ENCODE data around the gene GAS7. TPM values are rescaled to one million over a fixed set of nuclear protein-coding genes. Genes with fewer than 3 reads are reported as not detected.

Gene GAS7
- total RNA-seq, 2 donors from 2014 or later: 10.3 to 144 TPM

DNA sequence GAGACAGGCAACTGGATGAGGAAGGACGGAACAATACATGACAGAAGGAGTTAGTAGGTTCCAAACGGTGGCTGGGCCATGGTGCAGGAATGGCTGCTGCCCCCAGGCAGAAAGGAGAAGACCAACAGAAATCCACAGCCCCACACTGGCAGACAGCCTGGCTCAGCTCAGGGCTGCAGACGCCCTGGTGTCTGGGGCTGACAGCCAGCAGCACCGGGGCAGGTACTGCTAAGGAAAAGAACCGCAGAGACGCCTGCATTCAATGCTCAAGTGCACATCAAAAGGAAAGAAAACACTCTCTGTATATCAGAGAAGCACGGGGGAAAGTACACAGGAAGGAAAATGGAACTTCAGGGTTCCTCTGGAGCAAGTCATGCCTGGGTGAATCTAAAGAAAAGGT, 53.4 kb downstream of the GAS7 start:
- no peaks in the 10 kb centered on the region for H3K36me3 ChIP-seq
- H3K4me1 ChIP-seq (replicated peaks): no peaks in the 10 kb centered on the region
- no peak overlapping the region for H3K4me3 ChIP-seq
- no peaks in the 10 kb centered on the region for H3K9me3 ChIP-seq
- DNase-seq (ENCODE audit: low spot score): no peak
- TF ChIP-seq CTCF (IDR thresholded peaks at IDR 0.05) (no peak), POLR2AphosphoS5 (IDR thresholded peaks at IDR 0.05) (no peak), POLR2A (IDR thresholded peaks at IDR 0.05) (no peak)
- 38% methylated on average over 7 of the region's 7 CpGs for WGBS
- H3K27ac ChIP-seq: no peak overlapping the region
- H3K27me3 ChIP-seq (replicated peaks; ENCODE audit: insufficient read depth): no peaks in the 10 kb centered on the region
- intact Hi-C loops (cut with DNase I): no loop called here

- Histone ChIP-seq H3K27me3 (replicated peaks; ENCODE audit: insufficient read depth) (no peaks in the 10 kb centered on the region), H3K27ac (no peak overlapping the region), H3K4me1 (replicated peaks) (no peaks in the 10 kb centered on the region), H3K36me3 (no peaks in the 10 kb centered on the region), H3K9me3 (no peaks in the 10 kb centered on the region), H3K4me3 (no peak overlapping the region)
- DNase-seq (ENCODE audit: low spot score): no peak
- TF ChIP-seq POLR2A (IDR thresholded peaks at IDR 0.05) (no peak), POLR2AphosphoS5 (IDR thresholded peaks at IDR 0.05) (no peak), CTCF (IDR thresholded peaks at IDR 0.05) (no peak)
- intact Hi-C loops (cut with DNase I): no loop called here
- WGBS: 97% methylated on average over 6 of the region's 6 CpGs
Observed at GRCh38 chr17:10144456-10144855, 54.0 kb downstream of the GAS7 start.

- 97% methylated on average over 2 of the region's 2 CpGs for WGBS
- DNase-seq (ENCODE audit: low spot score): no peak
- Histone ChIP-seq H3K27me3 (replicated peaks; ENCODE audit: insufficient read depth) (no peaks in the 10 kb centered on the region), H3K36me3 (no peaks in the 10 kb centered on the region), H3K4me1 (replicated peaks) (no peaks in the 10 kb centered on the region), H3K4me3 (no peak overlapping the region), H3K9me3 (no peaks in the 10 kb centered on the region), H3K27ac (no peak overlapping the region)
- TF ChIP-seq POLR2AphosphoS5 (IDR thresholded peaks at IDR 0.05): no peak
- no peak for TF ChIP-seq CTCF (IDR thresholded peaks at IDR 0.05)
- TF ChIP-seq POLR2A (IDR thresholded peaks at IDR 0.05): no peak
- intact Hi-C loops (cut with DNase I): no loop called here
Observed at GRCh38 chr17:10141436-10141835, 57.0 kb downstream of the GAS7 start.

- Histone ChIP-seq H3K9me3 (no peaks in the 10 kb centered on the region), H3K36me3 (no peaks in the 10 kb centered on the region), H3K4me1 (replicated peaks) (no peaks in the 10 kb centered on the region), H3K4me3 (no peak overlapping the region), H3K27ac (no peak overlapping the region), H3K27me3 (replicated peaks; ENCODE audit: insufficient read depth) (no peaks in the 10 kb centered on the region)
- DNase-seq (ENCODE audit: low spot score): no peak
- intact Hi-C loops (cut with DNase I): no loop called here
- 97% methylated on average over 2 of the region's 2 CpGs for WGBS
- TF ChIP-seq CTCF (IDR thresholded peaks at IDR 0.05) (no peak), POLR2A (IDR thresholded peaks at IDR 0.05) (no peak), POLR2AphosphoS5 (IDR thresholded peaks at IDR 0.05) (no peak)
Observed at GRCh38 chr17:10139577-10139976, 58.8 kb downstream of the GAS7 start.

GRCh38 chr17:10136258-10136981, 62.0 kb downstream of the GAS7 start:
- H3K27ac ChIP-seq: no peak overlapping the region

More at GRCh38 chr17:10136258-10136981, 62.0 kb downstream of the GAS7 start:
- WGBS: 72% methylated on average over 15 of the region's 15 CpGs
- H3K9me3 ChIP-seq: no peaks in the 10 kb centered on the region
- no peak for DNase-seq (ENCODE audit: low spot score)
- intact Hi-C loops (cut with DNase I): no loop called here
- no peaks in the 10 kb centered on the region for H3K4me1 ChIP-seq (replicated peaks)
- TF ChIP-seq CTCF (IDR thresholded peaks at IDR 0.05): no peak
- TF ChIP-seq POLR2AphosphoS5 (IDR thresholded peaks at IDR 0.05): no peak
- TF ChIP-seq POLR2A (IDR thresholded peaks at IDR 0.05): no peak
- no peaks in the 10 kb centered on the region for H3K27me3 ChIP-seq (replicated peaks; ENCODE audit: insufficient read depth)
- H3K4me3 ChIP-seq: no peak overlapping the region
- H3K36me3 ChIP-seq: no peaks in the 10 kb centered on the region

Data from prostate gland (tissue), 2 donors.